ENCODE results near the gene GLI3.

GRCh38 chr7:42274053-42274452 is 37.0 kb upstream of the GLI3 start:
- TF ChIP-seq CTCF (IDR thresholded peaks at IDR 0.05) (no peak), POLR2A (IDR thresholded peaks at IDR 0.05) (no peak)
